ENCODE data around the gene C2CD4A. TPM values are rescaled to one million over a fixed set of nuclear protein-coding genes. Genes with fewer than 3 reads are reported as not detected.

Gene C2CD4A
- total and polyA plus RNA-seq, 9 of the 15 experiments (the other 6 are each of a cell fraction or from before 2014, with no cell fraction given) = not detected

- TF ChIP-seq SMAD4 (CRISPR knock-in tag; conservative IDR thresholded peaks at IDR 0.05) (no peak), AFF1 (IDR thresholded peaks at IDR 0.05; ENCODE audit: low read depth in 1 of 2, partially characterized antibody in 2 of 2) (no peak), ZNF778 (CRISPR knock-in tag; IDR thresholded peaks at IDR 0.05) (no peak), SETDB1 (IDR thresholded peaks at IDR 0.05; ENCODE audit: low read length) (no peak)
- TF ChIP-seq, protein P1, sequence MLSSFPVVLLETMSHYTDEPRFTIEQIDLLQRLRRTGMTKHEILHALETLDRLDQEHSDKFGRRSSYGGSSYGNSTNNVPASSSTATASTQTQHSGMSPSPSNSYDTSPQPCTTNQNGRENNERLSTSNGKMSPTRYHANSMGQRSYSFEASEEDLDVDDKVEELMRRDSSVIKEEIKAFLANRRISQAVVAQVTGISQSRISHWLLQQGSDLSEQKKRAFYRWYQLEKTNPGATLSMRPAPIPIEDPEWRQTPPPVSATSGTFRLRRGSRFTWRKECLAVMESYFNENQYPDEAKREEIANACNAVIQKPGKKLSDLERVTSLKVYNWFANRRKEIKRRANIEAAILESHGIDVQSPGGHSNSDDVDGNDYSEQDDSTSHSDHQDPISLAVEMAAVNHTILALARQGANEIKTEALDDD (IDR thresholded peaks at IDR 0.05) = no peak
Observed at GRCh38 chr15:62071711-62072308, 5.0 kb downstream of the C2CD4A start (continued).

Data from K562 (cell line).